Measurements from ENCODE around the gene SPIC.
"Not testable (repeated sequence)": the region's sequence is repeated elsewhere in the genome, so short reads cannot be mapped to it uniquely, and the experiment has no call there.

The SPIC gene

DNA sequence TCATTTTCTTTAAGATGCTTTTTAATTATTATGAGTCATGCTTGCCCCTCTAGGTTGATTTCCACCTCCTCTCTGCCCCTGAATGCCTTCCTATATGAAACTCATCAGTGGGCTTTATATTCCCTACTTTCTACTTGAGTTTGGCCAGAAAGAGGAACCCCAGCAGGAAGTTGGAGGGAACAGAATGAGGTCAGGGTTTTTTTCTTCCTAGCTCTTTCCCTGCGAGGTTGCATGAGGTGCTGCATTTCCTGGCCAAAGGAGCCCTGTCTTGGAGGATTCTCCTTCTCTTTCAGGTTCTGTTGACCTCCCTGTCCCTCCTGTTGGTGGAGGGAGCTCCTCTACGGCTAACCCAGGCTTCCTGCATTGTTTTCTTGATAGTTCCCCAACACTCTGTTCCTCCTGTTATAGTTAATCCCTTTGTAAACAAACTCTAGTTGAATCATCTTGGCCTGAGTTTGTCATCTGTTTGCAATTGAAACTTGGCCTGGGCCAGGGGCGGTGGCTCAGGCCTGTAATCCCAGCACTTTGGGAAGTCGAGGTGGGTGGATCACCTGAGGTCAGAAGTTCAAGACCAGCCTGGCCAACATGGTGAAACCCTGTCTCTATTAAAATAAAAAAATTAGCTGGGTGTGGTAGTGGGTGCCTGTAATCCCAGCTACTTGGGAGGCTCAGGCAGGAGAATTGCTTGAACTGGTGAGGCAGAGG lies 15.3 kb upstream of the SPIC start:
- in situ Hi-C loops (cut with HindIII; ENCODE audit: low sequenced_read_pairs) = no loop called here
- DNase-seq (ENCODE audit: low read depth) = no peak
- TF ChIP-seq, protein P1, sequence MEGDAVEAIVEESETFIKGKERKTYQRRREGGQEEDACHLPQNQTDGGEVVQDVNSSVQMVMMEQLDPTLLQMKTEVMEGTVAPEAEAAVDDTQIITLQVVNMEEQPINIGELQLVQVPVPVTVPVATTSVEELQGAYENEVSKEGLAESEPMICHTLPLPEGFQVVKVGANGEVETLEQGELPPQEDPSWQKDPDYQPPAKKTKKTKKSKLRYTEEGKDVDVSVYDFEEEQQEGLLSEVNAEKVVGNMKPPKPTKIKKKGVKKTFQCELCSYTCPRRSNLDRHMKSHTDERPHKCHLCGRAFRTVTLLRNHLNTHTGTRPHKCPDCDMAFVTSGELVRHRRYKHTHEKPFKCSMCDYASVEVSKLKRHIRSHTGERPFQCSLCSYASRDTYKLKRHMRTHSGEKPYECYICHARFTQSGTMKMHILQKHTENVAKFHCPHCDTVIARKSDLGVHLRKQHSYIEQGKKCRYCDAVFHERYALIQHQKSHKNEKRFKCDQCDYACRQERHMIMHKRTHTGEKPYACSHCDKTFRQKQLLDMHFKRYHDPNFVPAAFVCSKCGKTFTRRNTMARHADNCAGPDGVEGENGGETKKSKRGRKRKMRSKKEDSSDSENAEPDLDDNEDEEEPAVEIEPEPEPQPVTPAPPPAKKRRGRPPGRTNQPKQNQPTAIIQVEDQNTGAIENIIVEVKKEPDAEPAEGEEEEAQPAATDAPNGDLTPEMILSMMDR (IDR thresholded peaks at IDR 0.05; ENCODE audit: low read depth, low read length, missing control alignments) = no peak
- H3K4me3 ChIP-seq (ENCODE audit: low read depth, low read length) = no peak overlapping the region

DNA sequence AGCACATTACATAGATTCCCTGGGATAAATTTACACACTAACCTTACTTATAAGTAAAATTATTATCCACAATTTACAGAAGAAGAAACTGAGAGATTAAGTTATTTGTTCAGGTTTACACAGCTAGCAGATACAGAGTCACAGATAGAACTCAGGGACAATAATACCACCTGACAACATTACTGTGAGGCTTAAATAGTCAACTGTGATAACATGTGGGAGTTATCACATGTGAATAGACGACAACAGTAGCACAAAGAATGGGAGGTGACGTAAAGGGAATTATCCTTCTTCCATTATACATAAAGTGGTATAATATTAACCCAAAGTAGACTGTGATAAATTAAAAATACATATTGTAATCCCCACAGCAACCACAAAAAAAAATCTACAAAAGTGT lies 6.2 kb upstream of the SPIC start:
- no peak for DNase-seq (ENCODE audit: low read depth)
- in situ Hi-C loops (cut with HindIII; ENCODE audit: low sequenced_read_pairs) = no loop called here
- TF ChIP-seq, protein P1 (IDR thresholded peaks at IDR 0.05; ENCODE audit: low read depth, low read length, missing control alignments) = no peak
- H3K4me3 ChIP-seq (ENCODE audit: low read depth, low read length) = no peak overlapping the region

DNA sequence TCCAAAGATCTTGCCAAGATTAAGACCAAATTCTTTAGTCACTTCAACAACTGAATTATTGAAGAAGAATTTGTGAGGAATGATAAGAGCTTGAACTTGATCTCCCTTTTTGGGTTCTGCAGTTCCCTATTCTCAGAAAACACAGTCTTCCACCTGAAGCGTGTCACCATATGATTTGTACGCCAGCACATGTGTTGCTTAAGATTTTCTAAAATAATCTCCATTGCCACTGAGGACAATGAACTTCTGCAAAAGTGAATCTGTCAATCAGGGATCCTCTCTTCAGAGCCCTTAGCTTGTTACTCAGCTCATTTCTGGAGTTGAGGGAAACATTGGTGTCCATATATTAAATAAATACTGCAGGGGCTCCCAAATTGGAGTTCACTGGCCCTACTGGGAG lies 4.2 kb upstream of the SPIC start:
- TF ChIP-seq, protein P1 (IDR thresholded peaks at IDR 0.05; ENCODE audit: low read depth, low read length, missing control alignments) = no peak
- DNase-seq (ENCODE audit: low read depth) = no peak
- no peak overlapping the region for H3K4me3 ChIP-seq (ENCODE audit: low read depth, low read length)
- in situ Hi-C loops (cut with HindIII; ENCODE audit: low sequenced_read_pairs) = no loop called here

DNA sequence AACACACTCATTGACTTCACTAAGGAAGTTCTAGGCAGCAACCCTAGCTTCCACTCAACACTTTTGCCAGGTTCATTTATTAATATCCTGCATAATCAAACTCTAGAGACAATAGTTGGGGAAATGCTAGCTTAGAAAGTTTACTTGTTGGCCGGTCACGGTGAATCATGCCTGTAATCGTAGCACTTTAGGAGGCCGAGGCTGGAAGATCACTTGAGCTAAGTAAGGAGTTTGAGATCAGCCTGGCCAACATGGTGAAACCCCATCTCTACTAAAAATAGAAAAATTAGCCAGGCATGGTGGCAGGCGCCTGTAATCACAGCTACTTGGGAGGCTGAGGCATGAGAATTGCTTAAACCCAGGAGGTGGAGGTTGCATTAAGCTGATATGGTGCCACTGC lies 3.3 kb upstream of the SPIC start:
- DNase-seq (ENCODE audit: low read depth); in situ Hi-C loops (cut with HindIII; ENCODE audit: low sequenced_read_pairs); H3K4me3 ChIP-seq (ENCODE audit: low read depth, low read length): not testable (repeated sequence)

DNA sequence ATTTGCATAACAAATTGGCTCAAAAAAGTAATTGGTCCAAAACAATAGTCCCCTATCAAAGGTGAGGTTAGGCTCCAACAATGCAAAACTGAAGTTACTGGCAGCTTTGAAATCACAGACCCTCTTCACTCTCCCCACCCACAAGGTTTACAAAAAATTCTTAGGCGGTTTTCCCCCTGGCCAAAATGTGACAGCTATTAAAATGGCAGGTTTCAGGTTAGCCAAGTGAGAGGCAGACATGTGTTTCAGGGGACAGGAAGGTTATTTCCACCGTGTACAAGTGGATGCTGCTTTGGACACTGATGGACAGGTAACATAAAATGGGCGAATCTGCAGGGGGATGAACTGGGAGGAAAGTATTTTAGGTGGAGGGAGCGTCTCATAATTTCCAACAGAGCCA lies 888 bp upstream of the SPIC start:
- H3K4me3 ChIP-seq (ENCODE audit: low read depth, low read length) = no peak overlapping the region
- DNase-seq (ENCODE audit: low read depth) = no peak
- TF ChIP-seq, protein P1 (IDR thresholded peaks at IDR 0.05; ENCODE audit: low read depth, low read length, missing control alignments) = no peak
- in situ Hi-C loops (cut with HindIII; ENCODE audit: low sequenced_read_pairs) = no loop called here

DNA sequence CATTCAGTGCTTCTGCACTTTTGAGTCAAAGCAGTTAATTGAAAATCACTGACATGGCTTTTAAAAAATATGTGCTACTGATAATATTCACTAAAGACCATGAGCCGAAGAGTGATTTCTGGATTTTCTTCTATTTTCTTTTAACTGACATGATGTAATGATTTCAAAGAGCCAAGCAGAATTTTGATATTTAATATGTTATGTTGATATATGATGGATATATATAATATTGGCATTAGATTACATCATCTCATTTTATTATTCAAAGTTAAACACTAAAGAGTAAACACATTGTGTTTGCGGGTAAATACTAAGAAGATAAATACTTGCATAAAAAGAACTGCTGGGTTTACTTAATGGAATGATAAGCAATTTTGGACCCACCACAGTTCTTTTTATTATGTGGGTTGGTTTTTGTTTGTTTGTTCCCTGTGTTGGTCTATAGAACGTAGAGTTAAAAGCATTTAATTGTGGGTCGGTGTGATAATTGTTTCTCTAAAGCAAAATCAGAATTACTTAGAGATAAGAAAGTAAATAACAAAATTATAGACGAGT lies 692 bp downstream of the SPIC start:
- H3K4me3 ChIP-seq (ENCODE audit: low read depth, low read length) = no peak overlapping the region
- in situ Hi-C loops (cut with HindIII; ENCODE audit: low sequenced_read_pairs) = no loop called here
- no peak for DNase-seq (ENCODE audit: low read depth)
- TF ChIP-seq, protein P1 (IDR thresholded peaks at IDR 0.05; ENCODE audit: low read depth, low read length, missing control alignments) = no peak

DNA sequence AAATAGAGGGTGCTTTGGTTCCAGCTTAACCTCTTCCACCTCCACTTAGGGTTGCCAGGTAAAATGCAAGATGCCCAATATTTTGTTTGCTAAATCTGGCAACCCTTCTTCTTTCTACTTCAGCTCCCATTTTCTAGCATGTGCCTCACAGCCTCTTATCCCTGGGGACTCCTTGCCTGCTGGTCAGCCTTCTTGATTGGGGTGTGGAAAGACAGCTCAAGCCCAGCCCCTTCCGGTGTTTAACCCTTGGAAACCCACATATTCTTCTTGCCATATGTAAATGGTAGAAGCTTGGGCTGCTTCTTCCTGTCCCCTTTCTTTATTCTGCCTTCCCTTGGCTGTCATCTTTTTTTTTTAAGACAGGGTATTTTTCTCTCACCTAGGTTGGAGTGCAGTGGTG lies 5.7 kb downstream of the SPIC start:
- in situ Hi-C loops (cut with HindIII; ENCODE audit: low sequenced_read_pairs) = no loop called here
- TF ChIP-seq, protein P1 (IDR thresholded peaks at IDR 0.05; ENCODE audit: low read depth, low read length, missing control alignments) = no peak
- DNase-seq (ENCODE audit: low read depth) = no peak
- no peak overlapping the region for H3K4me3 ChIP-seq (ENCODE audit: low read depth, low read length)

Measured in astrocyte of the cerebellum (primary cell).